Subcutaneous adipose tissue (tissue), 4 donors: ENCODE results near the gene TGM1. TPM values are rescaled to one million over a fixed set of nuclear protein-coding genes. Genes with fewer than 3 reads are reported as not detected.

Experiments used
- total RNA-seq, 4 donors: library from RNA; depleted of rRNA; stranded (reverse); fragments of >200 nt; gene quantifications; one replicate each; pipeline ENCODE4 v1.1.0, GENCODE V29; 2016
- TF ChIP-seq, protein P1 (sequence below): fragments of 450-650 bp; IDR thresholded peaks from one replicate; pipeline ENCODE4 v1.5.1; 2016; ENCODE audit warnings: low read depth, mild to moderate bottlenecking, control low read depth, antibody characterized with exemption, moderate library complexity

The TGM1 gene
- total RNA-seq, 4 donors from 2014 or later: 0.49 to 1.3 (median 0.85) TPM; not detected in 1

DNA sequence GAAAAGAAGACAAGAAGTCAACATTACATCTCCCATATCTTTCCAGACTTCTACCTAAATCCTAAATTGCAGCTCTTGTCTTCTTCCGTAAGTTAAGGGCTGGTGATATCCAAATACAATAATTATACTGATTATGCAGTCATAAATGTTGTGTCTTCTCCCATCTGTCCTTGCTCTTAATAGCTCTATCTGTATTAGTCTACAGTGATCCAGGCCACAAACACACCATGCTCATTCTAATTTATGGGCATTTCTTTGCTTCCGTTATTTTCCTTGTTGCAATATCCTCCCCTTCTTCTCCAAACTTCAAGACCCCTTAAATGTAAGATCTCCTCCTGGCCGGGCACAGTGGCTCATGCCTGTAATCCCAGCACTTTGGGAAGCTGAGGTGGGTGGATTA, 43.5 kb downstream of the TGM1 start:
- TF ChIP-seq, protein P1, sequence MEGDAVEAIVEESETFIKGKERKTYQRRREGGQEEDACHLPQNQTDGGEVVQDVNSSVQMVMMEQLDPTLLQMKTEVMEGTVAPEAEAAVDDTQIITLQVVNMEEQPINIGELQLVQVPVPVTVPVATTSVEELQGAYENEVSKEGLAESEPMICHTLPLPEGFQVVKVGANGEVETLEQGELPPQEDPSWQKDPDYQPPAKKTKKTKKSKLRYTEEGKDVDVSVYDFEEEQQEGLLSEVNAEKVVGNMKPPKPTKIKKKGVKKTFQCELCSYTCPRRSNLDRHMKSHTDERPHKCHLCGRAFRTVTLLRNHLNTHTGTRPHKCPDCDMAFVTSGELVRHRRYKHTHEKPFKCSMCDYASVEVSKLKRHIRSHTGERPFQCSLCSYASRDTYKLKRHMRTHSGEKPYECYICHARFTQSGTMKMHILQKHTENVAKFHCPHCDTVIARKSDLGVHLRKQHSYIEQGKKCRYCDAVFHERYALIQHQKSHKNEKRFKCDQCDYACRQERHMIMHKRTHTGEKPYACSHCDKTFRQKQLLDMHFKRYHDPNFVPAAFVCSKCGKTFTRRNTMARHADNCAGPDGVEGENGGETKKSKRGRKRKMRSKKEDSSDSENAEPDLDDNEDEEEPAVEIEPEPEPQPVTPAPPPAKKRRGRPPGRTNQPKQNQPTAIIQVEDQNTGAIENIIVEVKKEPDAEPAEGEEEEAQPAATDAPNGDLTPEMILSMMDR: no peak

DNA sequence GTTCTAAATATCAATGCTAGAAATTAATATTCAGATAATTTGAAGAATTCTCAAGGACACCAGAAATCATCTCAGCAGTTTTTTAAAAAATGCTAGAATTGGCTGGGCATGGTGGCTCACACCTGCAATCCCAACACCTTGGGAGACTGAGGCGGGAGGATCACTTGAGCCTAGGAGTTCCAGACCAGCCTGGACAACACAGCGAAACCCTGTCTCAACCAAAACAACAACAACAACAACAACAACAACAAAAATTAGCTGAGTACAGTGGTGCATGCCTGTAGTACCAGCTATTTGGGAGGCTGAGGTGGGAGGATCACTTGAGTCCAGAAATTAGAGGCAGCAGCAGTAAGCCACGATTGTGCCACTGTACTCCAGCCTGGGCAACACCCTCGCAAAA, 43.9 kb downstream of the TGM1 start:
- TF ChIP-seq, protein P1: no peak

DNA sequence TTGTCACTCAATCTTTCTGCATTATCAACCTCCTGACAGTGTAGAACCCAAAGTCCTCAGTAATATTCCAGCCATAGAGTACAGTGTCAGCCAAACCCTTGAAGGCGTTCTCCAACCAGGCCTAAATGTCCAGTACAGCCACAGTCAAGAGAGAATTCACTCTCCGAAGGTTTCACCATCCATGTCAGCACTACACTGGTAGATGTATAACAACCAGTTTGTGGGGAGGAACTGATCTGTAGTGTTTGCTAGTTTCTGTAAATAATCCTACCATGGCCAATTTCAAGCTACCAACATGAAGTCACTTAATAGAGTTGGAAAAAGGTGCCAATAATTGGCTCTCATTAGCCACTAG, 46.7 kb downstream of the TGM1 start:
- TF ChIP-seq, protein P1: no peak

DNA sequence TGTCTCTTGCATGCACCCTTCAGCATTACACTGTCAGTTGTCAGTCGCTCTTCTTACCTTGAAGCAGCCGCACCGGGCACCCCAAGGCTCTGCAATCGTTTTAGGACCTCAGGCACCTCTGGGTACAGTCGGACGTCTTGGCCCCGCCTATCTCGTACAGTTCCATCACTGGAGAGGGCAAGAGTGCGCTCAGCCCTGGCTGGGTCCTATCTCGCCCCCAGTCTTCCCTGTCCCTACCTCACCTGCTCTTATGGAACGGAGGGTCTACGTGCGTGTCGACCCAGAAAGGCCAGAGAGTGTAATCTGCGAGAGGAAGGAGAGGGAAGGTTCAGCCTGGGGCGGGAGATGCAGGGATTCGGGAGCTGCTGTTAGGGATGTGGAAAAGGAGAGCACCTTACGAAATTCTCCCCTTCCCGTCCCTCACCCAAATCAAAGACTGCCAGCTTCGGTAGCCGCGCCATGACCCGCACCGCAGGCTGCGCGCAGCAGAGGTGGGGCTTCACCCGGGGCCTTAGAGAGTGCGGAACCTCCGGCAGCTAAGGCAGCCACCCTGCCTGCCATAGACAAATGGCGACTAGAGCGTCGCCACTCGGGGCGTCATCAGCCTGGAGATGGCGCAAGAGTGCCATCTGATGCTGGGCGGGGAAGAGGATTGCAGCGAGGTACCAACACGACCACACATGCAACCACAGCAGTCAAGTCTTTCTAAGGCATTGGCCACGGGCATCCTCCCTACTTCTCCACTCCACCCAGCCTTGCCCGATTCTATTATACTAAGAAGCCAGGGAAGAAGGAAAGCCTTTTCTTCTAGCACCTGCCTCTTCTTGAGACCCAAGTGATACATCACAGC, 47.3 kb downstream of the TGM1 start, which contains the start of gene MDP1:
TSS of gene MDP1 (minus strand) at position 572 of the 850 bp plus-strand sequence. CDS start at position 461, 111 bp downstream.
- TF ChIP-seq, protein P1: no peak

DNA sequence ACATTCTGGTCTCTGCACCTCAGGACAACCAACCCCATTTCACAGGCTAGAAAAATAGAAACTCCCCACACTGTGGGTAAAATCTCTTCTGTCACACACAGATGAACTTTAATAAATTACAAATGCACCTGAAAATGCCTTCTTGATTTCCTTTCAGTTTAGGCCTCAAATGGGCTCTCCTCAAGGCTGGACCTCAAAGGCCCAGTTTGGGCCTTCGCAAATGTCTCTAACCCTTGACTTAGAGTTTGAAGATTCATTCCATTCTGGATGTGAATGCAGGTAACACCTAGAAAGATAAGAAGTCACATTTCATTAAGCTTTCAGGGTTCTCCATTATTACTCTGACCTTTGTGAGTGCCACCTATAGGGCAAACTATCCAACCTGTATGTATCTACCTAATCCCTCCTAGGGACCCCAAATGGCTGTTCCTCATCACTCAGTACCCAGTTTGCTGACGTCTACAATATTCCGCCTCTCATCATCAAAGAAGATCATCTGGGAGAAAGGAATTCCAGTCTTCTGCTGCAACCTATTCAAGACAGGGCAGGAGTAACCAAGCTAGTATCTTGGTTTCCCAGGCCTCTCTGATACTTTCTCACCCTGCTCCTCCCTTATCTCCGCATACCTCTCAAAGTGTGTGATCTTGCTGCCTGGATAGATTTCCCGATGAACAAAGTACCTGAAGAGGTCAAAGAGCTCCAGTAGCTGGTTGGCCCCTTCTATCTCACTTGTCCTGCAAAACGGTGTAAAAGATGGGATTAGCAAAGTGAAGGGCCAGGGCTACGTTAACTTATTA, 48.9 kb downstream of the TGM1 start:
- TF ChIP-seq, protein P1: no peak

DNA sequence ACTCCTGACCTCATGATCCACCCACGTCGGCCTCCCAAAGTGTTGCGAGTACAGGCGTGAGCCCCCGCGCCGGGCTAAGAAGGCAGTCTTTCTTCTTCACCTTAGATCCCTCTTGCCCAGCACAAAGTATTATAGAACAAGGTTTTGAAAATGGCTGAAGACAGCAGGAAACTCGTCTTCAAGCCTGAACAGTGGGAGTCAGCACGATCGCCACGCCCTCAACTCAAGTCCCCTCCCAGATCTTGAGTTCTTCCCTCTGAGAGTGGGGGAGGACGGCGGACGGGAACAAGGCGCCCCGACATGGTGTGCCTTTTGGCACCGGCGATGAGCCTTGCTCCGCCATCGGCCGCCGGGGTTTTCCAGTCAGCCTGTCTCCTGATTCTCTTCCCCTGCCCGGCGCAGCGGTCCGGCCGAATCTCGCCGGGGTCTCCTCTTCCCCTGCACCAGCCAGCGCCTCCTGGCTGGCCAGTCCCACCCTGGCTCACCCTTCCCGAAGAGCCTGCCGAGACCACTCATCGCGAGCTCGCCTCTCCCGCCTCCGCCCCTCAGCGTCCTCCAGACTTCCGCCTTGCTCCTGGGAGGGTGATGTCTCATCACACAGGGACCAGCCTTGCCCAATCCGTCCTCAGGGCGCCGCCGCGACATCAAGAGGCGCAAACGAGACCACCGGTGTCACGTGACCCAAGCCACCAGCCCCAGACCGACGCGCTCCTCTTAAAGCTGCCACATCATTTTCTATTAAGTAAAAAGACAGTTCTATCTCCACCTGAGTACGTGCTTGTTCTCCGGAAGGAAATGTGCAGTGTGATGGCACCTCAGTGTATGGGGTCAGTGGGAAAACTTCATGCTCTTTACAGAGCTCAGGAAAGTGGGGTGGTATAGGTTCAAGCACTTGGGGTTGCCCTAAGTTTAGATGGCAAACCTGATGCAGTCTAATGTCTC, 49.8 kb downstream of the TGM1 start, which contains the start of gene CHMP4A:
TSS of gene CHMP4A (minus strand) at position 565 of the 942 bp plus-strand sequence. CDS start at position 516, 49 bp downstream.
- TF ChIP-seq, protein P1: no peak
